H1 (cell line): Measurements from ENCODE around the gene CNTN5. TPM values are rescaled to one million over a fixed set of nuclear protein-coding genes. Genes with fewer than 3 reads are reported as not detected.

ENCODE experiments used
- CTCF ChIA-PET: fragments of 300-600 bp; sonication (Branson Sonifier 250); formaldehyde crosslinking; loops from one replicate; lab custom pipeline; 2021; ENCODE audit not compliant: partially characterized antibody; lab: Charles Lee
- POLR2A ChIA-PET: fragments of 300-600 bp; sonication (Branson Sonifier 250); formaldehyde crosslinking; loops from one replicate; lab custom pipeline; 2021; ENCODE audit warnings: inconsistent platforms; ENCODE audit not compliant: partially characterized antibody; lab: Charles Lee
- DNase-seq, 2 experiments: peaks; one replicate each; pipeline versions ENCODE4 v3.0.0 to v3.0.0-alpha.2; 2010 to 2022; ENCODE audit warnings: low spot score in 2 of 2, low read depth in 1 of 2, mixed read lengths in 1 of 2
- FAIRE-seq: peaks from 2 replicates; lab custom pipeline; 2011; peaks lifted over from hg19 to GRCh38; lab: Jason Lieb, UNC
- H2AFZ ChIP-seq: 2 replicates; pipeline ENCODE4 v1.8.1; 2012; ENCODE audit warnings: low read length, inconsistent platforms
- H2AK5ac ChIP-seq: 2 replicates; pipeline ENCODE4 v1.6.1; 2013; ENCODE audit warnings: low read depth, low read length
- H2BK120ac ChIP-seq: replicated peaks from 2 replicates; pipeline ENCODE3; 2013; ENCODE audit warnings: low read depth, low read length, inconsistent platforms
- H2BK12ac ChIP-seq: 2 replicates; pipeline ENCODE4 v1.6.1; 2013; ENCODE audit warnings: low read depth, low read length
- H2BK15ac ChIP-seq: 2 replicates; pipeline ENCODE4 v1.6.1; 2013; ENCODE audit warnings: low read length
- H2BK20ac ChIP-seq: 2 replicates; pipeline ENCODE4 v1.6.1; 2013; ENCODE audit warnings: low read length
- H2BK5ac ChIP-seq: 2 replicates; pipeline ENCODE4 v1.6.1; 2013; ENCODE audit warnings: low read depth, low read length
- H3K14ac ChIP-seq: 2 replicates; pipeline ENCODE4 v1.6.1; 2013; ENCODE audit warnings: inconsistent platforms; ENCODE audit not compliant: insufficient read length
- H3K18ac ChIP-seq: 2 replicates; pipeline ENCODE4 v1.6.1; 2013; ENCODE audit warnings: low read length; ENCODE audit errors: extremely low read depth
- H3K23ac ChIP-seq: 2 replicates; pipeline ENCODE4 v1.6.1; 2013; ENCODE audit warnings: inconsistent platforms; ENCODE audit not compliant: insufficient read length
- H3K23me2 ChIP-seq: 2 replicates; pipeline ENCODE4 v1.6.1; 2013; ENCODE audit warnings: low read depth, low read length
- H3K27ac ChIP-seq: 2 replicates; pipeline ENCODE4 v1.6.1; 2011; ENCODE audit warnings: low read depth, low read length, inconsistent platforms
- H3K27me3 ChIP-seq, 4 experiments: replicated peaks in 1 of 4; 1 replicate in 1 of 4; 2 replicates in 3 of 4; pipeline versions ENCODE4 v1.6.1 to v1.8.1; 2011 to 2013; ENCODE audit warnings: low read length in 3 of 4, mild to moderate bottlenecking in 3 of 4, inconsistent platforms in 2 of 4, mixed read lengths in 2 of 4, moderate library complexity in 1 of 4; ENCODE audit not compliant: control insufficient read depth in 3 of 4, insufficient read depth in 3 of 4; ENCODE audit errors: extremely low read depth in 1 of 4
- H3K36me3 ChIP-seq, 4 experiments: 2 replicates each; pipeline versions ENCODE4 v1.6.1 to v1.8.1; 2011 to 2013; ENCODE audit warnings: mild to moderate bottlenecking in 4 of 4, low read length in 3 of 4, moderate library complexity in 2 of 4, control low read depth in 1 of 4, inconsistent platforms in 1 of 4; ENCODE audit not compliant: insufficient read depth in 4 of 4, control insufficient read depth in 2 of 4
- H3K4ac ChIP-seq: replicated peaks from 2 replicates; pipeline ENCODE3; 2013; ENCODE audit warnings: low read length, low read depth, mixed read lengths, inconsistent platforms; ENCODE audit not compliant: insufficient read length
- H3K4me1 ChIP-seq, 4 experiments: replicated peaks in 1 of 4; 1 replicate in 1 of 4; 2 replicates in 3 of 4; pipeline versions ENCODE4 v1.6.1 to v1.8.1; 2011 to 2013; ENCODE audit warnings: low read length in 3 of 4, inconsistent platforms in 2 of 4, mixed read lengths in 1 of 4; ENCODE audit not compliant: insufficient read depth in 4 of 4, control insufficient read depth in 3 of 4
- H3K4me2 ChIP-seq, 2 experiments: 2 replicates each; pipeline versions ENCODE4 v1.6.1 to v1.8.1; 2011 to 2013; ENCODE audit warnings: low read depth in 2 of 2, low read length in 2 of 2, control low read depth in 1 of 2, inconsistent platforms in 1 of 2, mild to moderate bottlenecking in 1 of 2; ENCODE audit not compliant: insufficient read depth in 1 of 2
- H3K4me3 ChIP-seq, 4 experiments: fragments of 200-600, 300-600 bp in 1 of 4; sonication (generic), shearing (Covaris generic), sonication (Bioruptor Twin) in 1 of 4; 2 replicates each; pipeline versions ENCODE4 v1.5.1 to v1.8.1; 2011 to 2016; ENCODE audit warnings: low read length in 4 of 4, low read depth in 3 of 4, control low read depth in 2 of 4, inconsistent platforms in 2 of 4, mild to moderate bottlenecking in 2 of 4, mixed read lengths in 1 of 4, moderate library complexity in 1 of 4; ENCODE audit not compliant: insufficient read depth in 2 of 4; ENCODE audit errors: extremely low read depth in 1 of 4
- H3K56ac ChIP-seq: replicated peaks from 2 replicates; pipeline ENCODE3; 2013; ENCODE audit warnings: low read depth, mild to moderate bottlenecking, mixed read lengths, low read length, inconsistent platforms; ENCODE audit not compliant: insufficient read length
- H3K79me1 ChIP-seq: 2 replicates; pipeline ENCODE4 v1.6.1; 2013; ENCODE audit warnings: low read depth, low read length, control low read depth
- H3K79me2 ChIP-seq, 2 experiments: 2 replicates each; pipeline versions ENCODE4 v1.6.1 to v1.8.1; 2012 to 2013; ENCODE audit warnings: low read length in 2 of 2, mild to moderate bottlenecking in 2 of 2, inconsistent platforms in 1 of 2; ENCODE audit not compliant: insufficient read depth in 2 of 2, control insufficient read depth in 1 of 2
- H3K9ac ChIP-seq, 4 experiments: replicated peaks in 1 of 4; 1 replicate in 1 of 4; 2 replicates in 3 of 4; pipeline versions ENCODE4 v1.6.1 to v1.8.1; 2011 to 2013; ENCODE audit warnings: low read depth in 3 of 4, low read length in 3 of 4, control low read depth in 2 of 4, mild to moderate bottlenecking in 2 of 4, moderate library complexity in 2 of 4, inconsistent platforms in 1 of 4; ENCODE audit errors: extremely low read depth in 1 of 4
- H3K9me3 ChIP-seq, 2 experiments: 2 replicates each; pipeline versions ENCODE4 v1.6.1 to v1.8.1; 2012 to 2013; ENCODE audit warnings: mild to moderate bottlenecking in 2 of 2, moderate library complexity in 2 of 2, control low read depth in 1 of 2, inconsistent platforms in 1 of 2, low read depth in 1 of 2, low read length in 1 of 2, mixed read lengths in 1 of 2; ENCODE audit not compliant: insufficient read depth in 2 of 2
- H4K20me1 ChIP-seq, 2 experiments: replicated peaks in 1 of 2; 2 replicates each; pipeline versions ENCODE3 to v1.8.1; 2011 to 2013; ENCODE audit warnings: inconsistent platforms in 2 of 2, low read length in 2 of 2, mild to moderate bottlenecking in 1 of 2; ENCODE audit not compliant: insufficient read depth in 2 of 2, control insufficient read depth in 1 of 2
- H4K5ac ChIP-seq: 2 replicates; pipeline ENCODE4 v1.6.1; 2013; ENCODE audit warnings: low read length, low read depth, mixed read lengths, inconsistent platforms; ENCODE audit not compliant: insufficient read length
- H4K8ac ChIP-seq: 2 replicates; pipeline ENCODE4 v1.8.0; 2013; ENCODE audit warnings: mild to moderate bottlenecking, moderate library complexity, low read length, inconsistent platforms; ENCODE audit not compliant: insufficient read depth; ENCODE audit errors: extremely low read depth
- H4K91ac ChIP-seq: replicated peaks from 2 replicates; pipeline ENCODE3; 2013; ENCODE audit warnings: low read length, mixed read lengths, inconsistent platforms; ENCODE audit not compliant: insufficient read length
- CBX5 ChIP-seq: fragments of 300-800, 300-1000 bp; sonication (generic); IDR thresholded peaks from 2 replicates; pipeline ENCODE4 v1.7.1; 2016; ENCODE audit warnings: antibody characterized with exemption, low read length, low read depth
- GABPA ChIP-seq: IDR thresholded peaks from 2 replicates; pipeline ENCODE4 v1.6.1; 2011; ENCODE audit warnings: mild to moderate bottlenecking, low read length, moderate library complexity, borderline replicate concordance; ENCODE audit not compliant: insufficient read depth
- KDM5A ChIP-seq: fragments of 200-600 bp; IDR thresholded peaks from 2 replicates; pipeline ENCODE4 v1.7.1; 2012; ENCODE audit warnings: mild to moderate bottlenecking, low read length, inconsistent platforms, mixed read lengths
- MAFK ChIP-seq: IDR thresholded peaks from 2 replicates; pipeline ENCODE4 v1.6.1; 2012; ENCODE audit warnings: low read depth, mild to moderate bottlenecking, improper control_type of control experiment, low read length
- PHF8 ChIP-seq: fragments of 200-600 bp; sonication (generic); conservative IDR thresholded peaks from 2 replicates; pipeline ENCODE4 v1.7.1; 2012; ENCODE audit warnings: low read depth, mild to moderate bottlenecking, inconsistent platforms, low read length, moderate library complexity
- POLR2A ChIP-seq, 2 experiments: IDR thresholded peaks; 1 replicate in 1 of 2; 2 replicates in 1 of 2; pipeline ENCODE4 v1.6.1; 2011; ENCODE audit warnings: low read depth in 2 of 2, low read length in 2 of 2, mild to moderate bottlenecking in 2 of 2; ENCODE audit errors: control extremely low read depth in 1 of 2
- RBBP5 ChIP-seq: IDR thresholded peaks from 2 replicates; pipeline ENCODE4 v1.7.1; 2012; ENCODE audit warnings: low read depth, mild to moderate bottlenecking, inconsistent platforms, low read length, moderate library complexity, borderline replicate concordance
- SAP30 ChIP-seq: fragments of 300-600 bp; sonication (generic); IDR thresholded peaks from 2 replicates; pipeline ENCODE4 v1.7.1; 2012; ENCODE audit warnings: low read length, moderate library complexity, mild to moderate bottlenecking, inconsistent platforms; ENCODE audit not compliant: insufficient read depth, insufficient replicate concordance
- SP1 ChIP-seq: IDR thresholded peaks from 2 replicates; pipeline ENCODE4 v1.6.1; 2011; ENCODE audit warnings: low read depth, low read length
- SP4 ChIP-seq: IDR thresholded peaks from 2 replicates; pipeline ENCODE4 v1.6.1; 2012; ENCODE audit warnings: low read length, inconsistent platforms
- YY1 ChIP-seq: IDR thresholded peaks from 2 replicates; pipeline ENCODE4 v1.6.1; 2011; ENCODE audit warnings: low read depth, mild to moderate bottlenecking, low read length
- ZNF274 ChIP-seq: IDR thresholded peaks from 2 replicates; pipeline ENCODE4 v1.7.0; 2012; ENCODE audit warnings: low read length, borderline replicate concordance; ENCODE audit errors: extremely low read depth
- WGBS, 2 experiments: shearing (Covaris generic) in 1 of 2; methylation state at CpG; one replicate each; pipeline versions ENCODE4 v1.1.6 to v1.1.7; 2013 to 2015; ENCODE audit warnings: low lambda C conversion rate in 2 of 2, mixed read lengths in 2 of 2, inconsistent platforms in 1 of 2, low coverage in 1 of 2, missing lambda C conversion rate in 1 of 2; ENCODE audit not compliant: insufficient replicate concordance in 2 of 2, insufficient coverage in 1 of 2, insufficient read length in 1 of 2; ENCODE audit errors: extremely low coverage in 1 of 2, missing lambda C conversion rate in 1 of 2; 5-methylcytosine and 5-hydroxymethylcytosine counted together
- polyA plus RNA-seq, 7 experiments: library from polyadenylated mRNA; depleted of rRNA in 3 of 7; stranded (reverse) in 5 of 7; unstranded in 2 of 7; fragments of >200 nt in 5 of 7; fragments of 200-250 nt in 2 of 7; gene quantifications; 1 replicate in 5 of 7; 2 replicates in 1 of 7; 4 replicates in 1 of 7; pipeline versions ENCODE4 v1.2.1 to v1.2.3, GENCODE V29; 2011 to 2013; ENCODE audit warnings: missing spikeins in 2 of 7, mixed read lengths in 2 of 7
- total RNA-seq: library from RNA; stranded (reverse); fragmentation: NEBNext Ultra II Directional; extraction: Animal tissue kit (Norgen Biotek cat#: 25700); gene quantifications from 2 replicates; pipeline ENCODE4 v1.2.1, GENCODE V29; 2021
- TF ChIP-seq, protein P1 (sequence below): IDR thresholded peaks from 2 replicates; pipeline ENCODE4 v1.6.1; 2012; ENCODE audit warnings: inconsistent platforms
- TF ChIP-seq, protein P2 (sequence below): IDR thresholded peaks from 2 replicates; pipeline ENCODE4 v1.6.1; 2012; ENCODE audit warnings: inconsistent platforms

Gene CNTN5
- total and polyA plus RNA-seq, 2 of the 8 experiments (the other 6 are each of a cell fraction or from before 2014, with no cell fraction given), result not detected

DNA sequence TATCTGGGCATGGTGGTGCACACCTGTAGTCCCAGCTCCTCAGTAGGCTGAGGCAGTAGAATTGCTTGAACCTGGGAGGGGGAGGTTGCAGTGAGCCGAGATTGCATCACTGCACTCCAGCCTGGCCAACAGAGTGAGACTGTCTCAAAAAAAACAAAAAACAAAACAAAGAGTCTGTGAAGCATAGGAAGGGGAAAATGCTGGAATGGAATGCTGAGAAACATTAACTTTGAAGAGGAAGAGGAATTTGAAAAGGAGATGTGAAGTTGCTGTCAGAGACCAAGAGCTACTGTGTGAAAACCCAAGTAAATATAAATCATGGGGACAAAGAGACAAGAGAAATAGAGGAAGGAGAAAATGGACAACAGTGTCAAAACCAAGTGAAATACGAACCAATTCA is 1211.3 kb downstream of the CNTN5 start:
- CTCF ChIA-PET, result interaction anchor here (0.9 kb wide), 1 partner anchor 16 kb away, joined by 3 read pairs; no protein-coding TSS in a partner anchor
- H3K56ac ChIP-seq, result no peak overlapping the region

More for the DNA sequence above, 1211.3 kb downstream of the CNTN5 start:
- Histone ChIP-seq H2BK5ac (no peak overlapping the region), H3K9me3 (no peaks in the 10 kb centered on the region), H3K14ac (no peak overlapping the region), H3K27ac (no peak overlapping the region), H4K5ac (no peak overlapping the region), H3K23ac (no peak overlapping the region), H3K79me2 (no peaks in the 10 kb centered on the region), H3K4ac (no peak overlapping the region), H4K8ac (no peak overlapping the region), H3K9ac (no peak overlapping the region), H3K36me3 (no peaks in the 10 kb centered on the region), H3K18ac (no peak overlapping the region), H3K79me1 (no peaks in the 10 kb centered on the region), H4K91ac (no peak overlapping the region), H2AK5ac (no peak overlapping the region; the same call in 1 of the 2 replicates), H3K4me3 (no peak overlapping the region), H2BK12ac (no peak overlapping the region), H2BK15ac (no peak overlapping the region), H3K23me2 (no peaks in the 10 kb centered on the region), H2BK120ac (no peak overlapping the region), H3K27me3 (no peaks in the 10 kb centered on the region), H4K20me1 (no peaks in the 10 kb centered on the region), H2AFZ (no peak overlapping the region), H3K4me1 (no peaks in the 10 kb centered on the region), H3K4me2 (no peak overlapping the region), H2BK20ac (no peak overlapping the region)
- DNase-seq (no peak), FAIRE-seq (no peak)
- no peak for TF ChIP-seq KDM5A
- TF ChIP-seq PHF8, result no peak
- TF ChIP-seq SP1, result no peak
- TF ChIP-seq, protein P1, sequence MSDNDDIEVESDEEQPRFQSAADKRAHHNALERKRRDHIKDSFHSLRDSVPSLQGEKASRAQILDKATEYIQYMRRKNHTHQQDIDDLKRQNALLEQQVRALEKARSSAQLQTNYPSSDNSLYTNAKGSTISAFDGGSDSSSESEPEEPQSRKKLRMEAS, result no peak
- TF ChIP-seq, protein P2, sequence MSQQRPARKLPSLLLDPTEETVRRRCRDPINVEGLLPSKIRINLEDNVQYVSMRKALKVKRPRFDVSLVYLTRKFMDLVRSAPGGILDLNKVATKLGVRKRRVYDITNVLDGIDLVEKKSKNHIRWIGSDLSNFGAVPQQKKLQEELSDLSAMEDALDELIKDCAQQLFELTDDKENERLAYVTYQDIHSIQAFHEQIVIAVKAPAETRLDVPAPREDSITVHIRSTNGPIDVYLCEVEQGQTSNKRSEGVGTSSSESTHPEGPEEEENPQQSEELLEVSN, result no peak
- TF ChIP-seq POLR2A (IDR thresholded peaks at IDR 0.05; ENCODE audit: control extremely low read depth in 1 of 2, low read depth in 2 of 2, low read length in 2 of 2), result no peak
- no peak for TF ChIP-seq RBBP5
- TF ChIP-seq GABPA, result no peak
- TF ChIP-seq SP4, result no peak
- TF ChIP-seq MAFK, result no peak
- no peak for TF ChIP-seq YY1
- no peak for TF ChIP-seq ZNF274
- TF ChIP-seq SAP30, result no peak
- no peak for TF ChIP-seq CBX5
- WGBS, 2 experiments, result 80% methylated on average over 2 of the region's 2 CpGs; no CpG with 5 or more reads in 1 of the 2 experiments
- POLR2A ChIA-PET, result no interaction called here
